Liver (tissue), 3 donors: ENCODE data around the gene IGF2BP1.

Source experiments
- EGR1 ChIP-seq, 2 donors: IDR thresholded peaks; 2 replicates each; pipeline ENCODE4 v1.6.1; 2016 to 2018; ENCODE audit warnings: antibody characterized with exemption in 2 of 2, low read depth in 2 of 2
- FOXA1 ChIP-seq: IDR thresholded peaks from 2 replicates; pipeline ENCODE4 v1.6.1; 2016; ENCODE audit warnings: antibody characterized with exemption
- GABPA ChIP-seq, 2 donors: IDR thresholded peaks in 1 of 2; conservative IDR thresholded peaks in 1 of 2; 2 replicates each; pipeline ENCODE4 v1.6.1; 2016; ENCODE audit warnings: antibody characterized with exemption in 2 of 2, mild to moderate bottlenecking in 1 of 2, moderate library complexity in 1 of 2
- HNF4A ChIP-seq, 2 donors: conservative IDR thresholded peaks; 2 replicates each; pipeline ENCODE4 v1.6.1; 2016; ENCODE audit warnings: antibody characterized with exemption in 2 of 2, mild to moderate bottlenecking in 2 of 2
- NR2F2 ChIP-seq: IDR thresholded peaks from 2 replicates; pipeline ENCODE4 v1.6.1; 2016; ENCODE audit warnings: antibody characterized with exemption
- RAD21 ChIP-seq, 2 donors: IDR thresholded peaks; 2 replicates each; pipeline ENCODE4 v1.6.1; 2016; ENCODE audit warnings: antibody characterized with exemption in 2 of 2, mild to moderate bottlenecking in 2 of 2
- RXRA ChIP-seq, 2 donors: IDR thresholded peaks; 2 replicates each; pipeline ENCODE4 v1.6.1; 2017 to 2018; ENCODE audit warnings: antibody characterized with exemption in 2 of 2, mild to moderate bottlenecking in 1 of 2
- SP1 ChIP-seq: IDR thresholded peaks from 2 replicates; pipeline ENCODE4 v1.6.1; 2018; ENCODE audit warnings: antibody characterized with exemption, mild to moderate bottlenecking
- TAF1 ChIP-seq: conservative IDR thresholded peaks from 2 replicates; pipeline ENCODE4 v1.6.1; 2016; ENCODE audit warnings: antibody characterized with exemption, mild to moderate bottlenecking
- YY1 ChIP-seq: IDR thresholded peaks from 2 replicates; pipeline ENCODE4 v1.6.1; 2016; ENCODE audit warnings: antibody characterized with exemption, mild to moderate bottlenecking
- TF ChIP-seq, protein P1 (sequence below): fragments of 150-350 bp; IDR thresholded peaks from 2 replicates; pipeline ENCODE4 v1.5.1; 2017; ENCODE audit warnings: improper control_type of control experiment, low read depth, low read length; ENCODE audit not compliant: missing input control
- TF ChIP-seq, protein P2 (sequence below): IDR thresholded peaks from 2 replicates; pipeline ENCODE4 v1.6.1; 2016; ENCODE audit warnings: antibody characterized with exemption, mild to moderate bottlenecking
- TF ChIP-seq, protein P3 (sequence below): IDR thresholded peaks from 2 replicates; pipeline ENCODE4 v1.6.1; 2016; ENCODE audit warnings: antibody characterized with exemption
- TF ChIP-seq, protein P4 (sequence below): IDR thresholded peaks from 2 replicates; pipeline ENCODE4 v1.6.1; 2016; ENCODE audit warnings: antibody characterized with exemption
- donor health status: healthy.
- donor health status: healthy.

DNA sequence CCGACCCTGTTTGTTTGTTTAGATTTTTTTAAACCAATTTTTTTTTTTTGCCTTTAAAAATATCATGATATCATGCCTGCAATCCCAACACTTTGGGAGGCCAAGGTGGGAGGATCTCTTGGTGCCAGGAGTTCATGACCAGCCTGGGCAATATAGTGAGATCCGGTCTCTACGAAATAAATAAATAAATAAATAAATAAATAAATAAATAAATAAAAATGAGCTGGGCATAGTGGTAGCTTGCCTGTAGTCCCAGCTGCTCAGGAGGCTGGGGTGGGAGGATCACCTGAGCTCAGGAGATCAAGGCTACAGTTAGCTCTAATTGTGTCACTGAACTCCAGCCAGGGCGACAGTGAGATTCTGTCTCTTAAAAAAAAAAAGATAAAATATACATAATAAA lies 8.1 kb upstream of the IGF2BP1 start:
- TF ChIP-seq, protein P1, sequence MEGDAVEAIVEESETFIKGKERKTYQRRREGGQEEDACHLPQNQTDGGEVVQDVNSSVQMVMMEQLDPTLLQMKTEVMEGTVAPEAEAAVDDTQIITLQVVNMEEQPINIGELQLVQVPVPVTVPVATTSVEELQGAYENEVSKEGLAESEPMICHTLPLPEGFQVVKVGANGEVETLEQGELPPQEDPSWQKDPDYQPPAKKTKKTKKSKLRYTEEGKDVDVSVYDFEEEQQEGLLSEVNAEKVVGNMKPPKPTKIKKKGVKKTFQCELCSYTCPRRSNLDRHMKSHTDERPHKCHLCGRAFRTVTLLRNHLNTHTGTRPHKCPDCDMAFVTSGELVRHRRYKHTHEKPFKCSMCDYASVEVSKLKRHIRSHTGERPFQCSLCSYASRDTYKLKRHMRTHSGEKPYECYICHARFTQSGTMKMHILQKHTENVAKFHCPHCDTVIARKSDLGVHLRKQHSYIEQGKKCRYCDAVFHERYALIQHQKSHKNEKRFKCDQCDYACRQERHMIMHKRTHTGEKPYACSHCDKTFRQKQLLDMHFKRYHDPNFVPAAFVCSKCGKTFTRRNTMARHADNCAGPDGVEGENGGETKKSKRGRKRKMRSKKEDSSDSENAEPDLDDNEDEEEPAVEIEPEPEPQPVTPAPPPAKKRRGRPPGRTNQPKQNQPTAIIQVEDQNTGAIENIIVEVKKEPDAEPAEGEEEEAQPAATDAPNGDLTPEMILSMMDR = no peak
- TF ChIP-seq, protein P2, sequence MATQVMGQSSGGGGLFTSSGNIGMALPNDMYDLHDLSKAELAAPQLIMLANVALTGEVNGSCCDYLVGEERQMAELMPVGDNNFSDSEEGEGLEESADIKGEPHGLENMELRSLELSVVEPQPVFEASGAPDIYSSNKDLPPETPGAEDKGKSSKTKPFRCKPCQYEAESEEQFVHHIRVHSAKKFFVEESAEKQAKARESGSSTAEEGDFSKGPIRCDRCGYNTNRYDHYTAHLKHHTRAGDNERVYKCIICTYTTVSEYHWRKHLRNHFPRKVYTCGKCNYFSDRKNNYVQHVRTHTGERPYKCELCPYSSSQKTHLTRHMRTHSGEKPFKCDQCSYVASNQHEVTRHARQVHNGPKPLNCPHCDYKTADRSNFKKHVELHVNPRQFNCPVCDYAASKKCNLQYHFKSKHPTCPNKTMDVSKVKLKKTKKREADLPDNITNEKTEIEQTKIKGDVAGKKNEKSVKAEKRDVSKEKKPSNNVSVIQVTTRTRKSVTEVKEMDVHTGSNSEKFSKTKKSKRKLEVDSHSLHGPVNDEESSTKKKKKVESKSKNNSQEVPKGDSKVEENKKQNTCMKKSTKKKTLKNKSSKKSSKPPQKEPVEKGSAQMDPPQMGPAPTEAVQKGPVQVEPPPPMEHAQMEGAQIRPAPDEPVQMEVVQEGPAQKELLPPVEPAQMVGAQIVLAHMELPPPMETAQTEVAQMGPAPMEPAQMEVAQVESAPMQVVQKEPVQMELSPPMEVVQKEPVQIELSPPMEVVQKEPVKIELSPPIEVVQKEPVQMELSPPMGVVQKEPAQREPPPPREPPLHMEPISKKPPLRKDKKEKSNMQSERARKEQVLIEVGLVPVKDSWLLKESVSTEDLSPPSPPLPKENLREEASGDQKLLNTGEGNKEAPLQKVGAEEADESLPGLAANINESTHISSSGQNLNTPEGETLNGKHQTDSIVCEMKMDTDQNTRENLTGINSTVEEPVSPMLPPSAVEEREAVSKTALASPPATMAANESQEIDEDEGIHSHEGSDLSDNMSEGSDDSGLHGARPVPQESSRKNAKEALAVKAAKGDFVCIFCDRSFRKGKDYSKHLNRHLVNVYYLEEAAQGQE = no peak
- TF ChIP-seq YY1 (no peak), RAD21 (IDR thresholded peaks at IDR 0.05) (no peak), TAF1 (no peak), EGR1 (IDR thresholded peaks at IDR 0.05; ENCODE audit: low read depth in 2 of 2) (no peak), NR2F2 (no peak), HNF4A (conservative IDR thresholded peaks at IDR 0.05) (no peak), RXRA (IDR thresholded peaks at IDR 0.05) (no peak), SP1 (no peak), FOXA1 (no peak), GABPA (IDR thresholded peaks at IDR 0.05 in 1 of 2, conservative IDR thresholded peaks at IDR 0.05 in 1 of 2) (no peak)
- TF ChIP-seq, protein P3, sequence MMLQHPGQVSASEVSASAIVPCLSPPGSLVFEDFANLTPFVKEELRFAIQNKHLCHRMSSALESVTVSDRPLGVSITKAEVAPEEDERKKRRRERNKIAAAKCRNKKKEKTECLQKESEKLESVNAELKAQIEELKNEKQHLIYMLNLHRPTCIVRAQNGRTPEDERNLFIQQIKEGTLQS = no peak
- TF ChIP-seq, protein P4, sequence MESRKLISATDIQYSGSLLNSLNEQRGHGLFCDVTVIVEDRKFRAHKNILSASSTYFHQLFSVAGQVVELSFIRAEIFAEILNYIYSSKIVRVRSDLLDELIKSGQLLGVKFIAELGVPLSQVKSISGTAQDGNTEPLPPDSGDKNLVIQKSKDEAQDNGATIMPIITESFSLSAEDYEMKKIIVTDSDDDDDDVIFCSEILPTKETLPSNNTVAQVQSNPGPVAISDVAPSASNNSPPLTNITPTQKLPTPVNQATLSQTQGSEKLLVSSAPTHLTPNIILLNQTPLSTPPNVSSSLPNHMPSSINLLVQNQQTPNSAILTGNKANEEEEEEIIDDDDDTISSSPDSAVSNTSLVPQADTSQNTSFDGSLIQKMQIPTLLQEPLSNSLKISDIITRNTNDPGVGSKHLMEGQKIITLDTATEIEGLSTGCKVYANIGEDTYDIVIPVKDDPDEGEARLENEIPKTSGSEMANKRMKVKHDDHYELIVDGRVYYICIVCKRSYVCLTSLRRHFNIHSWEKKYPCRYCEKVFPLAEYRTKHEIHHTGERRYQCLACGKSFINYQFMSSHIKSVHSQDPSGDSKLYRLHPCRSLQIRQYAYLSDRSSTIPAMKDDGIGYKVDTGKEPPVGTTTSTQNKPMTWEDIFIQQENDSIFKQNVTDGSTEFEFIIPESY = no peak
